Vagina (tissue), 2 donors: Measurements from ENCODE around the gene MYH9.

Experiments
- POLR2A ChIP-seq, 2 donors: fragments of 450-650 bp; IDR thresholded peaks; one replicate each; pipeline ENCODE4 v1.6.1; 2017; ENCODE audit warnings: antibody characterized with exemption in 2 of 2, mild to moderate bottlenecking in 2 of 2, moderate library complexity in 2 of 2
- POLR2AphosphoS5 ChIP-seq, 2 donors: sonication (generic); formaldehyde crosslinking; IDR thresholded peaks; one replicate each; pipeline ENCODE4 v1.9.0; 2017; ENCODE audit warnings: antibody characterized with exemption in 2 of 2, mild to moderate bottlenecking in 2 of 2, low read depth in 1 of 2; ENCODE audit not compliant: insufficient read depth in 1 of 2
- TF ChIP-seq, protein P1 (sequence below), 3 experiments: fragments of 450-650 bp in 2 of 3; fragments of 200-600 bp in 1 of 3; sonication (generic) in 1 of 3; IDR thresholded peaks; one replicate each; pipeline ENCODE4 v1.5.1; 2017 to 2019; ENCODE audit warnings: antibody characterized with exemption in 3 of 3, mild to moderate bottlenecking in 2 of 3, moderate library complexity in 2 of 3

DNA sequence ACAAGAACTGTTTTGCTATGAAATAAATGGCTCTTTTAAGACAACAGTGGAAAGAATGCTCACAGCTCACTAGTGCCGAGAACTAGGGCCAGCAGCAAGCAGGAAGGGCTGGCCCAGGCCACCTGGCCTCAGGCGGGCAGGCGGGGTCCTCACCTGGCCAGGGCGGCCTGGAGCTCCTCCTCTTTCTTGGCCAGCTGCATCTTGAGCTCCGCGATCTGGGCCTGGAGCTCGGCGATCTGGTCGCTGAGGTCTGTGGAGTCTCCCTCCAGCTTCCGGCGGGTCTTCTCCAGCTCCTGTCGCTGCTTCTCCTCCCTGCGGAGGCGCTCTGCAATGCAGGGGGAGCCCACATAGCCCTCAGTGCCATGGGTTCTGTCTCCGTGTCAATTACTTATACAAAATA, 91.1 kb downstream of the MYH9 start:
- TF ChIP-seq, protein P1, sequence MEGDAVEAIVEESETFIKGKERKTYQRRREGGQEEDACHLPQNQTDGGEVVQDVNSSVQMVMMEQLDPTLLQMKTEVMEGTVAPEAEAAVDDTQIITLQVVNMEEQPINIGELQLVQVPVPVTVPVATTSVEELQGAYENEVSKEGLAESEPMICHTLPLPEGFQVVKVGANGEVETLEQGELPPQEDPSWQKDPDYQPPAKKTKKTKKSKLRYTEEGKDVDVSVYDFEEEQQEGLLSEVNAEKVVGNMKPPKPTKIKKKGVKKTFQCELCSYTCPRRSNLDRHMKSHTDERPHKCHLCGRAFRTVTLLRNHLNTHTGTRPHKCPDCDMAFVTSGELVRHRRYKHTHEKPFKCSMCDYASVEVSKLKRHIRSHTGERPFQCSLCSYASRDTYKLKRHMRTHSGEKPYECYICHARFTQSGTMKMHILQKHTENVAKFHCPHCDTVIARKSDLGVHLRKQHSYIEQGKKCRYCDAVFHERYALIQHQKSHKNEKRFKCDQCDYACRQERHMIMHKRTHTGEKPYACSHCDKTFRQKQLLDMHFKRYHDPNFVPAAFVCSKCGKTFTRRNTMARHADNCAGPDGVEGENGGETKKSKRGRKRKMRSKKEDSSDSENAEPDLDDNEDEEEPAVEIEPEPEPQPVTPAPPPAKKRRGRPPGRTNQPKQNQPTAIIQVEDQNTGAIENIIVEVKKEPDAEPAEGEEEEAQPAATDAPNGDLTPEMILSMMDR (IDR thresholded peaks at IDR 0.05) = no peak
- no peak for TF ChIP-seq POLR2AphosphoS5 (IDR thresholded peaks at IDR 0.05; ENCODE audit: insufficient read depth in 1 of 2, low read depth in 1 of 2)
- TF ChIP-seq POLR2A (IDR thresholded peaks at IDR 0.05) = no peak
